ENCODE data around the gene CHCHD6. TPM values are rescaled to one million over a fixed set of nuclear protein-coding genes. Genes with fewer than 3 reads are reported as not detected.

Gene CHCHD6
- total and polyA plus RNA-seq, 2 of the 4 experiments (the other 2 are of a cell fraction) = 18.8 to 28.9 TPM

DNA sequence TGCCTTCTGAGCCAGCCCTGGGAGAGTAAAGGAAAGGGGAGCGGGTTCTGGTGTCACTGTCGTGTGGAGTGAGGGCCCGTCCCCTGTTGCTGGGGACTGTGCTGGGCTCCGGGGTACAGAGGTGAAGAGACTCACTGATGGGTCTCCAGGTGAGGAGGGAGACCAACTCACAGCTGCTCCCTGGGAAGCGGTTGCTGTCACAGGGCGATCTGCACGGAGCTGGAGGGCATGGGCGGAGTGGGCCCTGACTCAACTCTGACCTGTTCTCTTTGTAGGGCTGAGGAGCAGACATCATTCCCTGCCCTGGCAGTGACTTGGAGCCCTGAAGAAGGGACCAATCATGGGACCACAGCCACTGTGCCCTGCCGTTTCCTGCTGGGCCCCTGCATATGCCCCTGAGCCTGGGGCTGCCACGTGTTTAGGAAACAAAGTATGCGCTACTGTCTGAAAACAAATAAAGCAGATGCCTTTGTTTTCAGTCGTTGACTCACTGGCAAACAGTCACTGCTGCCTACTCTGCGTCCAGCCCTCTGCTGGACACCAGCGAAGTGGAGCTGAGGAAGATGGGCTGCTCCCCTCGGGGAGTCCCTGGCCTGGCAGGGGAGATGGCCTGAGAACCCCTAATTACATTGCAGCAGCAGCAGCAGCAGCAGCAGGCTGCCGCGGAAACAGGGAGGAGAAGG, 256.0 kb downstream of the CHCHD6 start:
- peak overlapping the region in 1 of 2 experiments; percentile 58; a peak in 2 of 4 replicates for H4K8ac ChIP-seq (ENCODE audit: low read depth in 2 of 2, low read length in 2 of 2)
- no peak overlapping the region for H4K5ac ChIP-seq (ENCODE audit: low read depth, low read length)
- H3K23ac ChIP-seq (ENCODE audit: low read depth, low read length) = no peak overlapping the region
- no peak overlapping the region for H3K18ac ChIP-seq (ENCODE audit: low read depth, low read length)
- H3K9ac ChIP-seq (ENCODE audit: low read depth, low read length) = no peak overlapping the region
- H4K20me1 ChIP-seq (ENCODE audit: insufficient read depth, low read length) = no peaks in the 10 kb centered on the region
- no peak overlapping the region for H3K27ac ChIP-seq (ENCODE audit: insufficient read depth, low read length)
- H2AFZ ChIP-seq (replicated peaks; ENCODE audit: low read length, poor library complexity) = peak overlapping the region; percentile 83
- ChIA-PET POLR2A (ENCODE audit: unreplicated experiment) (interaction anchor here (0.7 kb wide), 1 partner anchor 9 kb away, joined by 3 read pairs; no protein-coding TSS in a partner anchor), CTCF (interaction anchor here (1.4 kb wide), 1 partner anchor 11 kb away, joined by 4 read pairs; no protein-coding TSS in a partner anchor)
- H3K56ac ChIP-seq (ENCODE audit: extremely low read depth, insufficient read depth, low read length) = no peak overlapping the region
- no peak overlapping the region for H3K4me3 ChIP-seq (ENCODE audit: insufficient read depth, low read depth, low read length)
- BruUV-seq (replicated peaks) = no TSS peak
- ATAC-seq (ENCODE audit: low read depth) (peak; percentile 85), DNase-seq (peak; percentile 73)
- dilution Hi-C loops (cut with HindIII; ENCODE audit: low sequenced_read_pairs, unreplicated experiment) = no loop called here
- peak overlapping the region; percentile 25; the same call in 1 of the 2 replicates for H4K91ac ChIP-seq (ENCODE audit: insufficient read depth, low read depth, low read length)
- H2BK5ac ChIP-seq (ENCODE audit: low read depth, low read length, poor library complexity, severe bottlenecking) = no peak overlapping the region
- no peak overlapping the region for H2BK15ac ChIP-seq (ENCODE audit: low read depth, low read length)
- H3K9me3 ChIP-seq (ENCODE audit: control insufficient read depth, insufficient read depth, low read length) = no peaks in the 10 kb centered on the region
- no peaks in the 10 kb centered on the region for H3K79me1 ChIP-seq (ENCODE audit: low read depth in 1 of 2, low read length in 2 of 2)
- H3K36me3 ChIP-seq (ENCODE audit: control insufficient read depth, insufficient read depth, low read length) = no peaks in the 10 kb centered on the region
- no peak overlapping the region for H3K4me2 ChIP-seq (ENCODE audit: low read depth, low read length)
- 64% methylated on average over 12 of the region's 17 CpGs; no CpG with 5 or more reads in 1 of the 2 experiments for WGBS, 2 experiments (ENCODE audit: extremely low coverage in 2 of 2, insufficient read length in 1 of 2)
- peak overlapping the region; percentile 47 for H2AK9ac ChIP-seq (replicated peaks; ENCODE audit: low read depth, low read length, poor library complexity)
- in situ Hi-C loops (cut with MboI; ENCODE audit: low sequenced_read_pairs) = no loop called here
- peak overlapping the region; percentile 25 for H3K4ac ChIP-seq (ENCODE audit: low read depth, low read length)
- no peak overlapping the region for H3K14ac ChIP-seq (replicated peaks; ENCODE audit: low read depth, low read length)
- peaks cover 9% of the 10 kb centered on the region; the same call in 1 of the 2 replicates for H3K9me1 ChIP-seq (ENCODE audit: insufficient read depth, low read length)
- no peak overlapping the region for H2AK5ac ChIP-seq (ENCODE audit: low read depth, low read length)
- TF ChIP-seq, protein P1, sequence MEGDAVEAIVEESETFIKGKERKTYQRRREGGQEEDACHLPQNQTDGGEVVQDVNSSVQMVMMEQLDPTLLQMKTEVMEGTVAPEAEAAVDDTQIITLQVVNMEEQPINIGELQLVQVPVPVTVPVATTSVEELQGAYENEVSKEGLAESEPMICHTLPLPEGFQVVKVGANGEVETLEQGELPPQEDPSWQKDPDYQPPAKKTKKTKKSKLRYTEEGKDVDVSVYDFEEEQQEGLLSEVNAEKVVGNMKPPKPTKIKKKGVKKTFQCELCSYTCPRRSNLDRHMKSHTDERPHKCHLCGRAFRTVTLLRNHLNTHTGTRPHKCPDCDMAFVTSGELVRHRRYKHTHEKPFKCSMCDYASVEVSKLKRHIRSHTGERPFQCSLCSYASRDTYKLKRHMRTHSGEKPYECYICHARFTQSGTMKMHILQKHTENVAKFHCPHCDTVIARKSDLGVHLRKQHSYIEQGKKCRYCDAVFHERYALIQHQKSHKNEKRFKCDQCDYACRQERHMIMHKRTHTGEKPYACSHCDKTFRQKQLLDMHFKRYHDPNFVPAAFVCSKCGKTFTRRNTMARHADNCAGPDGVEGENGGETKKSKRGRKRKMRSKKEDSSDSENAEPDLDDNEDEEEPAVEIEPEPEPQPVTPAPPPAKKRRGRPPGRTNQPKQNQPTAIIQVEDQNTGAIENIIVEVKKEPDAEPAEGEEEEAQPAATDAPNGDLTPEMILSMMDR (conservative IDR thresholded peaks at IDR 0.05; ENCODE audit: low read depth, low read length) = peak; percentile 56
- TF ChIP-seq BHLHE40 (IDR thresholded peaks at IDR 0.05; ENCODE audit: low read depth, low read length) (peak; percentile 69; the same call in 1 of the 2 replicates), MXI1 (IDR thresholded peaks at IDR 0.05; ENCODE audit: borderline replicate concordance, low read depth, low read length) (peak; percentile 86), CHD1 (IDR thresholded peaks at IDR 0.05; ENCODE audit: low read depth, low read length) (no peak), RCOR1 (IDR thresholded peaks at IDR 0.05; ENCODE audit: insufficient replicate concordance, low read length) (no peak), MAZ (IDR thresholded peaks at IDR 0.05; ENCODE audit: borderline replicate concordance, low read depth, low read length) (no peak), POLR2A (IDR thresholded peaks at IDR 0.05; ENCODE audit: low read depth, low read length) (no peak), MAFK (IDR thresholded peaks at IDR 0.05; ENCODE audit: low read depth, low read length) (no peak), SMC3 (IDR thresholded peaks at IDR 0.05; ENCODE audit: low read depth, low read length) (peak; percentile 68), RAD21 (IDR thresholded peaks at IDR 0.05; ENCODE audit: low read length) (peak; percentile 57), NFE2L2 (IDR thresholded peaks at IDR 0.05; ENCODE audit: low read depth, low read length) (no peak)
- TF ChIP-seq, protein P2, sequence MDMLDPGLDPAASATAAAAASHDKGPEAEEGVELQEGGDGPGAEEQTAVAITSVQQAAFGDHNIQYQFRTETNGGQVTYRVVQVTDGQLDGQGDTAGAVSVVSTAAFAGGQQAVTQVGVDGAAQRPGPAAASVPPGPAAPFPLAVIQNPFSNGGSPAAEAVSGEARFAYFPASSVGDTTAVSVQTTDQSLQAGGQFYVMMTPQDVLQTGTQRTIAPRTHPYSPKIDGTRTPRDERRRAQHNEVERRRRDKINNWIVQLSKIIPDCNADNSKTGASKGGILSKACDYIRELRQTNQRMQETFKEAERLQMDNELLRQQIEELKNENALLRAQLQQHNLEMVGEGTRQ (IDR thresholded peaks at IDR 0.05; ENCODE audit: low read depth, low read length) = peak; percentile 46; the same call in 1 of the 2 replicates
- intact Hi-C loops (cut with micrococcal nuclease) = loop anchor here (1.0 to 5.0 kb wide), 2 partner anchors 108 to 208 kb away; no protein-coding TSS in a partner anchor
- H2BK20ac ChIP-seq (ENCODE audit: low read depth, low read length) = no peak overlapping the region
- H2BK120ac ChIP-seq (ENCODE audit: low read depth, low read length) = peak overlapping the region; percentile 42
- H3K27me3 ChIP-seq (ENCODE audit: control insufficient read depth, insufficient read depth, low read length) = no peaks in the 10 kb centered on the region
- H3K4me1 ChIP-seq (ENCODE audit: control insufficient read depth, insufficient read depth, low read length) = peaks cover 15% of the 10 kb centered on the region; the same call in 1 of the 2 replicates

Data from IMR-90 (cell line).